ENCODE data around the gene PLA2G4A. TPM values are rescaled to one million over a fixed set of nuclear protein-coding genes. Genes with fewer than 3 reads are reported as not detected.

PLA2G4A gene
- total and polyA plus RNA-seq, 2 donors (not counting 1 experiment from before 2014, with no cell fraction given), result 2.8 to 5.8 TPM

DNA sequence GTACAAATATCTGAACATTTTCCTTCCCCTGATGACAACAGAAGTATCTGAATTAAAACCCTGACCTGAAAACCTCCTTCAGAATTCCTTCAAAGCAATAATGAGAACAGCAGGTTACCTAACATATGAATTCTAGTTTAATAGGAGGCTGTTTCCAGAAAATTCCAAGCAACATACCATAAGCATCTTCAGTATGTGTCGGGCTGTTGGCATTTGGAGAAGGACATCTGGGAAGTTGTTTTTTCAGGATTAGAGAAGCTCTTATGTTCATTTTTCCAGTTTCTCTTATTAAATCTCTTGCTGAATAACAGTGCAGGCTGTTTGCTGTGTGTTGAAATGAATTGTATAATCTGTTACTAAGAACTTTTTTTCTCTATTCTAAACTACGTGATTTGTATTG, 101.5 kb downstream of the PLA2G4A start:
- no peak for TF ChIP-seq EZH2 (IDR thresholded peaks at IDR 0.05; ENCODE audit: low read length, missing control alignments)
- TF ChIP-seq, protein P1, sequence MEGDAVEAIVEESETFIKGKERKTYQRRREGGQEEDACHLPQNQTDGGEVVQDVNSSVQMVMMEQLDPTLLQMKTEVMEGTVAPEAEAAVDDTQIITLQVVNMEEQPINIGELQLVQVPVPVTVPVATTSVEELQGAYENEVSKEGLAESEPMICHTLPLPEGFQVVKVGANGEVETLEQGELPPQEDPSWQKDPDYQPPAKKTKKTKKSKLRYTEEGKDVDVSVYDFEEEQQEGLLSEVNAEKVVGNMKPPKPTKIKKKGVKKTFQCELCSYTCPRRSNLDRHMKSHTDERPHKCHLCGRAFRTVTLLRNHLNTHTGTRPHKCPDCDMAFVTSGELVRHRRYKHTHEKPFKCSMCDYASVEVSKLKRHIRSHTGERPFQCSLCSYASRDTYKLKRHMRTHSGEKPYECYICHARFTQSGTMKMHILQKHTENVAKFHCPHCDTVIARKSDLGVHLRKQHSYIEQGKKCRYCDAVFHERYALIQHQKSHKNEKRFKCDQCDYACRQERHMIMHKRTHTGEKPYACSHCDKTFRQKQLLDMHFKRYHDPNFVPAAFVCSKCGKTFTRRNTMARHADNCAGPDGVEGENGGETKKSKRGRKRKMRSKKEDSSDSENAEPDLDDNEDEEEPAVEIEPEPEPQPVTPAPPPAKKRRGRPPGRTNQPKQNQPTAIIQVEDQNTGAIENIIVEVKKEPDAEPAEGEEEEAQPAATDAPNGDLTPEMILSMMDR (conservative IDR thresholded peaks at IDR 0.05 in 1 of 2, IDR thresholded peaks at IDR 0.05 in 1 of 2; ENCODE audit: low read depth in 1 of 2, low read length in 2 of 2), result no peak
- Histone ChIP-seq H3K9ac (ENCODE audit: insufficient read depth, low read length) (no peak overlapping the region), H3K9me3 (ENCODE audit: control insufficient read depth, insufficient read depth, low read depth, low read length) (no peaks in the 10 kb centered on the region), H3K27ac (ENCODE audit: insufficient read depth, low read length) (no peak overlapping the region), H3K79me2 (ENCODE audit: control insufficient read depth, insufficient read depth, low read length) (no peaks in the 10 kb centered on the region), H4K20me1 (ENCODE audit: control insufficient read depth, extremely low read depth, insufficient read depth, low read length) (no peaks in the 10 kb centered on the region), H3K27me3 (ENCODE audit: control insufficient read depth, insufficient read depth, low read length) (no peaks in the 10 kb centered on the region), H3K4me3 (replicated peaks in 1 of 4; ENCODE audit: control extremely low read depth in 1 of 4, insufficient read depth in 1 of 4, low read depth in 3 of 4, low read length in 4 of 4) (no peak overlapping the region), H2AFZ (ENCODE audit: low read length) (no peak overlapping the region), H3K36me3 (ENCODE audit: control insufficient read depth, insufficient read depth, low read length) (no peaks in the 10 kb centered on the region), H3K4me2 (ENCODE audit: extremely low read depth, insufficient read depth, low read length) (no peak overlapping the region), H3K4me1 (ENCODE audit: control insufficient read depth, extremely low read depth, insufficient read depth, low read length) (no peaks in the 10 kb centered on the region)
- DNase-seq (ENCODE audit: low read depth in 2 of 2), result peak in 1 of 2 donors; percentile 25

DNA sequence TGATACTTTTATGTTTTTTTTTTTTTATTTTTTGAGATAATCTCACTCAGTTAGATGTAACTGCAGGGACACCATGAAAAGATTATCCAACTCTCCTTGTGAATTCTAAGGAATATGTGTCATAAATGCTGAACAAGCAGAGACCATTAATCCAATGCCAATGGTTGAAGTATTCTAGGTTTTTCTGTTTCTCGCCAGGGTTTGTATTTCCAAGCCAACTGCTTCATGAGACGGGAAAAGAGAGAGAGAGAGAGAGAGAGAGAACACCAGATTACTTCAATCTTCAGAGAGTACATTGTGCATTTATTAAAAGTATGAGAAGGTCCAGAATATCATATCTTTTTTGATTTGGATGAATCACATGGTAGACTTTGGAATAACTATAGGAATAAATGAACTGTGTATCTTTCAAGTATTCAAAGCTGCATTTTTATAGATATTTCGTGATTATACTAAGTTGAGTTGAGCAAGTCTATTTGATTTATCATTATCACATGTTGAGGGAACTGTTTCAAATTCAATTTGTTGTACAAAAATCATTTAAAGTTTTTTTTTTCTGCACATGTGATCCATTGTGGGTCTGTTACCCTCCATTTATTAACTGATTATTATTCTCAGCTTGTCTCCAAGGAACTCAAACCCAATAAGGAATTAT, 108.4 kb downstream of the PLA2G4A start:
- Histone ChIP-seq H3K4me3 (replicated peaks in 1 of 4; ENCODE audit: control extremely low read depth in 1 of 4, insufficient read depth in 1 of 4, low read depth in 3 of 4, low read length in 4 of 4) (no peak overlapping the region), H4K20me1 (ENCODE audit: control insufficient read depth, extremely low read depth, insufficient read depth, low read length) (no peaks in the 10 kb centered on the region), H3K27ac (ENCODE audit: insufficient read depth, low read length) (no peak overlapping the region), H3K9ac (ENCODE audit: insufficient read depth, low read length) (no peak overlapping the region), H3K36me3 (ENCODE audit: control insufficient read depth, insufficient read depth, low read length) (no peaks in the 10 kb centered on the region), H3K4me2 (ENCODE audit: extremely low read depth, insufficient read depth, low read length) (no peak overlapping the region), H3K27me3 (ENCODE audit: control insufficient read depth, insufficient read depth, low read length) (no peaks in the 10 kb centered on the region), H2AFZ (ENCODE audit: low read length) (no peak overlapping the region), H3K79me2 (ENCODE audit: control insufficient read depth, insufficient read depth, low read length) (no peaks in the 10 kb centered on the region), H3K9me3 (ENCODE audit: control insufficient read depth, insufficient read depth, low read depth, low read length) (no peaks in the 10 kb centered on the region), H3K4me1 (ENCODE audit: control insufficient read depth, extremely low read depth, insufficient read depth, low read length) (no peaks in the 10 kb centered on the region)
- DNase-seq (ENCODE audit: low read depth in 2 of 2), result no peak
- TF ChIP-seq, protein P1 (conservative IDR thresholded peaks at IDR 0.05 in 1 of 2, IDR thresholded peaks at IDR 0.05 in 1 of 2; ENCODE audit: low read depth in 1 of 2, low read length in 2 of 2), result no peak
- TF ChIP-seq EZH2 (IDR thresholded peaks at IDR 0.05; ENCODE audit: low read length, missing control alignments), result no peak

DNA sequence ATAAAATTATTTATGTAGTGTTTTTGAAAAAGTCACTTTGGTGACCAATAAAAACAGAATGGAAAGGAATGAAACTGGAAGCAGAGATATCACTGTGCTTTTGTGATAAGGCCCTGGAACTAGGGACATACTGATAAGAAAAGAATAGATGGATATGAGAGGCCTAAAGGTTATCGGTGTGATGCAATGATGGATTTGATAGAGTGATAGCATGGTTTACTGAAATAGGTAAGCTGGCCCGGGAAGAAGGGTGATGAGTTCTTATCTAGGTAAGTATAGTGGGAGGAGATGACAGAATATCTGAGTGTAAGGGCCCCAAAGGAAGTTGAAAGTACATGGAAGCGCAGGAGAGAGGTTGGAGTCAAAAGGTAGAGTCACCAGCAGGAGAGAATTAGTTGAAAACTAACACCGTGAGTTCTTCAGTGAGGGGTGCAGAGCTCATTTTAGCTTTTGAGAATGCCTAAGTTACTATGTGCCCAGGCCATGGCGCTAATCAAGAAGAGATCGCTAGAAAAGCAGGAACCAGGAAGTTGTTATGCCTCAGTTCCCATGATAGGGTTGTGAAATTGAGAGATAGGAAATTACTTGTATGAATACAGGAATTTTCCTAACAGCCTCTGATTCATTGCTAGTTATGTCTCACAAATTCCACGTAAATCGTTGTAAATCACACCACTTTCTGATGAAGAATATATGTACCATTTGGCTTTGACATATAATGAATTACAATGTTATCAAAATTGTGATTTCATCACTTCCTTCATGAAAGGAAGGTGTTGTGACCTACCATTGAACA, 115.3 kb downstream of the PLA2G4A start:
- Histone ChIP-seq H3K27ac (ENCODE audit: insufficient read depth, low read length) (no peak overlapping the region), H3K4me1 (ENCODE audit: control insufficient read depth, extremely low read depth, insufficient read depth, low read length) (no peaks in the 10 kb centered on the region), H3K9me3 (ENCODE audit: control insufficient read depth, insufficient read depth, low read depth, low read length) (no peaks in the 10 kb centered on the region), H3K79me2 (ENCODE audit: control insufficient read depth, insufficient read depth, low read length) (no peaks in the 10 kb centered on the region), H3K9ac (ENCODE audit: insufficient read depth, low read length) (no peak overlapping the region), H4K20me1 (ENCODE audit: control insufficient read depth, extremely low read depth, insufficient read depth, low read length) (no peaks in the 10 kb centered on the region), H3K4me3 (replicated peaks in 1 of 4; ENCODE audit: control extremely low read depth in 1 of 4, insufficient read depth in 1 of 4, low read depth in 3 of 4, low read length in 4 of 4) (no peak overlapping the region), H3K36me3 (ENCODE audit: control insufficient read depth, insufficient read depth, low read length) (no peaks in the 10 kb centered on the region), H3K27me3 (ENCODE audit: control insufficient read depth, insufficient read depth, low read length) (no peaks in the 10 kb centered on the region), H3K4me2 (ENCODE audit: extremely low read depth, insufficient read depth, low read length) (no peak overlapping the region), H2AFZ (ENCODE audit: low read length) (no peak overlapping the region)
- no peak for DNase-seq (ENCODE audit: low read depth in 2 of 2)
- TF ChIP-seq, protein P1 (conservative IDR thresholded peaks at IDR 0.05 in 1 of 2, IDR thresholded peaks at IDR 0.05 in 1 of 2; ENCODE audit: low read depth in 1 of 2, low read length in 2 of 2), result no peak
- TF ChIP-seq EZH2 (IDR thresholded peaks at IDR 0.05; ENCODE audit: low read length, missing control alignments), result no peak

All from fibroblast of lung (primary cell).